GM19397 (cell line): ENCODE results near the gene MARK3.

ENCODE experiments used
- ATAC-seq: cut with Tn5 transposase; IDR thresholded peaks from one replicate; pipeline ENCODE4 v1.9.1; 2021; ENCODE audit warnings: mild to moderate bottlenecking, moderate library complexity; ENCODE audit not compliant: unreplicated experiment

The MARK3 gene

GRCh38 chr14:103433916-103434563, 48.8 kb downstream of the MARK3 start:
- no peak for ATAC-seq

DNA sequence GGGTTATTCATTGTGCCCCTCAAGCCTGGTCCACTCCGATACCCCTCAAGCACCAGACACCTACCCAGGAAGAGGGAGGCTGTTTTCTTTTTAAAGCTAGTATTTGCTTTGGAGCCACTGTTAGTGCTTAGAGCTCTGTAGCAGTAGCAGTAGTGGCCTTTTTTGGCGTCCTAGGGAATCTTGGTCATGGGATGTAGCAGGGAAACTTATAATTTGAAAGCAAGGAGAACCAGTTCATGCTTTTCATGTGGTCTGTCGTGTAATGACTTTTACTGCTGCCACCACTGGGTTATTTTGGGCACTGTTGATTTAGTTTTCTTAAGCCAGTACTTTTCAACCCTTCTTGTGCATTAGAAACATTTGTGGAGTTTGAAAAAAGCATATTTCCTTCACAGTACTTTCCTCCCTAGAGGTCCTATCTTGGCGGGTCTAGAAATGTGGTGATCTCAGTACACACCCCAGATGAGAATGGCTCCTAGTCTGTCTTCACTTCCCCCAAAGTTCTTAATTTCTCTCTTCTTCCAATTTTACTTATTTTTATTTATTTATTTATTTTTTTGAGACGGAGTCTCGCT, 49.7 kb downstream of the MARK3 start:
- no peak for ATAC-seq

- ATAC-seq = no peak
These were observed 51.3 kb downstream of the MARK3 start for GRCh38 chr14:103436533-103436932.

GRCh38 chr14:103442288-103442687, 57.1 kb downstream of the MARK3 start:
- no peak for ATAC-seq

DNA sequence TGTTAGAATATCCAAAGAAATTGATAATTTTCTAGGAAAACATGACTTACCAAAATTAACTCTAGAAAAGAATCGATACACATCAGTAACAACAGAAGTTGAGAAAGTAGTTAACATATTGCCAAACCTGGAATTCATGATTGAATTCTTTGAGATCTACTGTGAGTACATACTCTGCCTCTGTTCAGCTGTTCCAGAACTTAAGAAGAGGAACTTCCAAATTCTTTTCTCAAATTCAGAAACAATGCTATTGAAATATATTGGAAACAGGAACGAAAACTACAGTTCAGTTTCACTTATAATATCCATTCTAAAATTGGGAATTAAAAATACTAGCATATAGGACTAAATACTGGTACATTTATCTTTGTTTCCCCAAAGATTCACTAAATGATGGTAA, 57.9 kb downstream of the MARK3 start:
- no peak for ATAC-seq

DNA sequence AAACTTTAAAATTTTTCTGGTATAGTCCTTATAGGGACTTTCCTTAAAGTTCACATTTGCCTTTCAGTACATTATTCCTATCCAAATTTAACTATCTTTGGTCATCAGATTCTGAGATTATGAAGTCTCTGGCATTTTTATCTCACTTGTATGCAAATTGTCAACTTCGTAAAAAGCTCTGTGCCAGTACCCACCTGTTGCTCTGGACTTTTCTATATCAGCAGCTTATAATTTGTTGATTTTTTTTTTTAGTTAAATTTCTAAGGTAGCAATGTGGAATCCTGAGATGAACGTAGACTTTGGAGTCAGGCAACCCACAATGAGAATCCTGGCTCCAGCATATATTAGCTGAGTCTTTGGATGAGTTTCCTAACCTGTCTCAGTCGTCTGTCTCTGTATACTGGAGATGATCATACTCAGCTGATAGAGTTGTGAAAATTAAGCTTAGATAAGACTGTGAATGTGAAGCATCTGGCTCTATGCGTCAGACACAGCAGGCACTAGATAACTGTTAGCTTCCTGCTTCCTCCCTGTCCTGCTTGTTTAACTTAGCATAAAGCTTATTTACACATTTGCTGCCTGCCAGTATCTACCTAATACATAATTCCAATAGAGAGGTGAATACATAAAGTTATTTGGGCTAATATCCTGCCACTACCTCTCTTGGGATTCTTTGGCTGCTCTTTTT, 59.8 kb downstream of the MARK3 start:
- ATAC-seq = no peak

DNA sequence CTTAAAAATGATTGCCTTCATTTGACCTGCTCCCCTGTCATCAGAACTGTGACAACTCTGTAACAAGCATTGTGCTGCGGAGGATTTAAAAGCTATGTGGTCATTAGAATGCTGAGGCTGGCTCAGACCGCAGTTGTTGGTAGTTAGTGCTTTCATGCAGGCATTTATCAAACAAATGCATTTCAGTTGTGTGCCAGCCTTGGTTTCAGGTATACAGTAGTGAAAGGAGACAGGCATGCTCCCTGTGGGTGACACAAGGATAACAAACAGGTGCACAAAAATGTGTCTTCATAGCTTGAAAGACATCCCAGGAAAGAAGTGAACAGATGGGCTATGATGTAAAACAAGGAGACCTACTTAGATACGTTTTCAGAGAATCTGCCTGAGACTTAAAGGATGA, 60.6 kb downstream of the MARK3 start:
- ATAC-seq = no peak

DNA sequence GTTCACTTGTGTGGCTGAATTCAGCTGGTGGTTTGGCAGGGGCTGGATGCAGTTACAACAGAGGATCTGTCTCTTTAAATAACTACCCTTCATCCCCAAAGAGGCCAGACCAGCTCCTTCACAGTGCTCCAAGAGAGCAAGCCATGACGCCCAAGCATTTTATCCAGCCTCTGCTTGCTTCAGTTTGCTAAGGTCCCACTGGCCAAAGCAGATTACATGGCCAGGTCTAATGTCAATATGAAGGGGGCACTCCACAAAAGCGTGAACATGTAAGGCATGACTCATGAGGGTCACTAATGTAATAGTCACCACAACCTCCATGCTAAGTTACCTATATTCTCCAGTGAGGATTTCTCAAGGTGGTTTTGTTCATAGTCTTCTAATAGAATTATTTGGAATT, 62.9 kb downstream of the MARK3 start:
- no peak for ATAC-seq

GRCh38 chr14:103449634-103450161, 64.5 kb downstream of the MARK3 start:
- ATAC-seq = no peak

- no peak for ATAC-seq
These were observed 65.2 kb downstream of the MARK3 start for GRCh38 chr14:103450416-103450815.

GRCh38 chr14:103451401-103451800, 66.2 kb downstream of the MARK3 start:
- no peak for ATAC-seq

GRCh38 chr14:103453791-103454190, 68.6 kb downstream of the MARK3 start:
- ATAC-seq = no peak

DNA sequence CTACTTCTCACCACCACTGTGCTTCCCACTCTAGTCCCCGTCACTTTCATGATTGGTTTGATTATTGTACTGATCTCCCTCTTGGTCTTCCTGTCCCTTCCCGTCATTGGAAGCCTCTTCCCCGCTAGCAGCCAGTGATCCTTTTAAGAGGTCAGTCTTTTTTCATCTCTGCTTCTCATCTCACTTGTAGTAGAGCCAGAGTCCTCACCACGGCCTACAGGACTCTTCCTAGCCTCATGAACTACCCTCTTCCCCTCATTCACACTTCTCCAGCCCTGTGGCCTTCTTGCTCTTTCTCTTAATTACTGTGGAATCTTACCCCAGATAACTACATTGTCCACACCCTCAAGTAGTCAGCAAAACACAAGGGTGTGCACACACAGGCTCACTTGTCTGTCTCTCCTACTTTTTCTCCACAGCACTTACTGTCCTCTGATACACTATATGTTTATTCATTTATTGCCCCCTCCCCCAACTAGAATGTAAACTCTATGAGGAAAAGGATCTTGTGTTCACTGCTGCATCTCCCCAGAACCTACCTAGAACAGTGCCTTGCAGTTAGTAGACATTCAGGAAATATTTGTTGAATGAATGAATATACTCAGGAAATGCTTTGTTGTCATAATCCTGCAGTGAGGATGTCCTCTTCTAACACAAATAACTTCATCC, 71.1 kb downstream of the MARK3 start:
- ATAC-seq = no peak

DNA sequence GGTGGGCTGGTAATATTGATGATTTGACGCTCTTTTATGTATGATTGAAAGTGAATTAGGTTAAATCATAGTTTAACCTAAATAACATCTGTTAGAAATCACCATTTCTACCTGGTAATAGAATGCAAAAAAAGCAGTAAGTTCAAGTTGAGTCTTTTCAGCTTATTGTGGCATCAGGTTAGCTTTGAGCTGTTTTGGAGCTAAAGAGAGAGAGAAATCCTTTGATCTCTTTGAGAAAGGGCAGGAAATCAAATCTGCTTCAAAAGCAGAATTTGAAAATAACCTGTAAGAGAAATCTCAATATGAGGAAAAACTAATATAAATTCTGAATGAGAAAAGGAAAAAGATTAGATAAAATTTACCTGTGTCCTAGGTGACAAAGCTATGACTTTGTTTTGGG, 75.2 kb downstream of the MARK3 start:
- no peak for ATAC-seq

DNA sequence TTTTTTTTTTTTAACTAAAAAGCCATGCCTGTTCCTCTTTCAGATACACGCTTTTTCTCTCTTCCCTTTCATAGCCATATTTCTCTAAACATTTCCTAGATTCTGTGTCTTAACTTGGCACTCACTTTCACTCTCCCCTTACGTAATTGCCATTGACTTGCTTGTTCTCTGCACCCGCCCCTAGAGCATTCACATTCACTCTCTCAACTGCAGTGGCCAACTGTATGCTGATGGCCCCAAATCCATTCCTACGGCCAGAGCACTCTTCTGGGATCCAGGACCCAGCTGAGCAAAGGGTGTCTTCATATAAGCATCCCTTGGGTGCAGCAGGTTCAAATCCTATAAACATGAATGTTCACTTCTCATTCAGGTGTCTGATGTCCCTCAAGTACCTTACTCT, 77.9 kb downstream of the MARK3 start:
- no peak for ATAC-seq

DNA sequence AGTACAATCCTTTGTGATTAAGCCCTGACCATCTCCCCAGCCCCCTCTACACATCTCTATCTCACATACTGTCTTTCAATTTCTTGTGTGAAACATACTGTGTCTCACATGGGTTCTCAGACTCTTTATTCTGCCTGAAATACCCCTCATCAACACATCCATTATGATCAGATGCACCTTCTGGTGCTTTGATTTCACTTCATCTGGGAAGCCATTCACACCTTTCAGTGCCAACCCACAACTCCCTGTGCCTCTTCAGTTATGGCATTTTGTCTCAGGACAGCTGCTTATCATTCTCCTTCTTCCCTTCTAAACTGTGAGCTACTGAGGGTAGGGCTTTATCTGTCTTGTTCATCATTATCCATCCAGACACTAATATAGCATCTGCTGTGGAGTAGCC, 78.6 kb downstream of the MARK3 start:
- ATAC-seq = no peak

DNA sequence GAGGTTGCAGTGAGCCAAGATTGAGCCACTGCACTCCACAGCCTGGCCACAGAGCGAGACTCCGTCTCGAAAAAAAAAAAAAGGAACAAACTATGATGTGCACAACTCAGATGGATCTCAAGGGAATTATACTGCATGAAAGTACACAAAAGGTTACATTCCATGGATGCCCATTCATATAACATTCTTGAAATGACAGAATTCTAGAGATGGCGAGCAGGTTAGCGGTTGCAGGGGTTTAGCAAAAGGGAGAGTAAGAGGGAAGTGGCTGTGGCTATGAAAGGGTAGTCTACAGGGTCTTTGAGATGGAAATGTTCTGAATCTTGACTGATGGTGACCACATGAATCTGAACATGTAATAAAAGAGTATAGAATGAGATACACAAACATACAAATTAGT, 87.7 kb downstream of the MARK3 start:
- no peak for ATAC-seq

DNA sequence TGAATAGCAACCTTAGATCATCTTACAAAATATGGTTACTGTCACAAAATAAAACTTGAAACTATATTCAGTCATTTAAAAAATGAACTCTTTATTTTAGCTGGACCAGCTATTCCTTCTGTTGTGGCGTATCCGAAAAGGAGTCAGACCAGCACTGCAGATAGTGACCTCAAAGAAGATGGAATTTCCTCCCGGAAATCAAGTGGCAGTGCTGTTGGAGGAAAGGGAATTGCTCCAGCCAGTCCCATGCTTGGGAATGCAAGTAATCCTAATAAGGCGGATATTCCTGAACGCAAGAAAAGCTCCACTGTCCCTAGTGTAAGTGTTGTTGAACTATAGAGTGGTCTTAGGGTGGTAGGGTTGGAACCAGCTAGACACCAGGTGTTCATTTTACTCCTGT, 89.7 kb downstream of the MARK3 start:
- no peak for ATAC-seq

DNA sequence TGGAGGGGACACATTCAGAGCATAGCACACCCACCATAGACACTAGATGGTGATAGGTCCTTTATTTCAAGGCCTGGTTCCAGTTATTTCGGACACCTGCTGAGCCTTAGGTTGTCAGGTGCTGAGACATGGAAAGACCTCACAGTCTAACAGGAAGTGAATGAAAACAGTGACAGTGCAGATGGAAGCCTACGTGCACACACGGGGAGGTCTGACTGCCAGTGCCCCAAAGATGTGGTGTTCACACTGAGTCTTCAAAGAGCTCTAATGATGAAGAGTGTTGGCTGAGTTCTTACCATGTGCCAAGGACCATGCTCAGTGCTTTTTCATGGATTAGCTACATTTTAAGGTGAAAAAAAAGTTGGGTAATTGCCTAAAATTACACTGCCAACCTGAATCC, 90.8 kb downstream of the MARK3 start:
- ATAC-seq = no peak

- no peak for ATAC-seq
These were observed 91.4 kb downstream of the MARK3 start for GRCh38 chr14:103476631-103477030.

DNA sequence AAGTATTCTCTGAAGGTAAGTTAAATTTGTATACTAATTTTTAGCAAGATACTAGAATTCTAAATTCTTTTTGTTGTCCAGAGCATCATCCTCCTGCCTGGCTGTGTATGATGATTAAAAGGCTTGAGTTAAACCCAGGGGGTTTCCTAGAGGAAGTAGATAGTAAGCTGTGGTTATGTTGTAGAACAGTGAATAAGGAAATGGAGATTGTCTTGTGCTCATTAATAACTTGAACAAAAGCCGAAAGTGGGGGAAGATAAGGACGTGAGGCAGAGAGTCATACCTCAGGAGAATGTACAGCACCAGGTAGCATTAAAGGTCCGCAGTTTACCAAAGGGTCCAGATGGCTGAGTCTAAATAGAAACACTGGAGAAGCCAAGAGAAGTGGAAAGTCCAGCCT, 95.4 kb downstream of the MARK3 start:
- no peak for ATAC-seq

DNA sequence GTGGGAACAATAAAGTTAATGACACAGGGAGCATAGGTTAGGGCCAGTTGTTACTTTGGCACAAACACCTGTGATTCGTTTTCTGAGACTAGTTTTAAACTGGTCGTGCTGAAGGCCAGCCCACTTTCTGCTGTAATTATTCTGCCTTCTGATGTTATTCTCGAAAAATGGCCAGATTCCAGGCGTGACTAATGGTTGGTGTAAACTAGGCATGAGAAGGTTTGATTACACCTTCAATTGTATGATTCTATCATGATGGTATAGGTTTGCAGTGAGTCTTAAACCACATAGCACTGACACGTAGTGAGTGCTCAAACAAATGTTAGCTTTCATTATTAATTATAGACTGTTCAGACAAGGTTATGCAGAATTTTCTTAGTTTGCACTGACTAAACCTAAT, 98.4 kb downstream of the MARK3 start:
- ATAC-seq = no peak
